Lung (tissue), 12 donors: Measurements from ENCODE around the gene TBC1D22A. TPM values are rescaled to one million over a fixed set of nuclear protein-coding genes. Genes with fewer than 3 reads are reported as not detected.

ENCODE experiments used
- ATAC-seq: fragments of 200-7000 bp; cut with Tn5 transposase; one replicate; pipeline ENCODE4 v1.9.1; 2020; ENCODE audit warnings: moderate number of reproducible peaks; ENCODE audit not compliant: insufficient read depth, low FRiP score
- DNase-seq, 3 donors: peaks; one replicate each; pipeline ENCODE4 v3.0.0-alpha.2; 2013 to 2017
- H3K27ac ChIP-seq, 2 donors: one replicate each; pipeline ENCODE4 v1.5.1; 2013; ENCODE audit warnings: mild to moderate bottlenecking in 2 of 2, moderate library complexity in 2 of 2, control low read depth in 1 of 2, inconsistent platforms in 1 of 2, low read depth in 1 of 2, low read length in 1 of 2
- H3K27me3 ChIP-seq, 3 donors: one replicate each; pipeline ENCODE4 v1.5.1; 2013; ENCODE audit warnings: low read length in 2 of 3; ENCODE audit not compliant: control insufficient read depth in 3 of 3, insufficient read depth in 3 of 3
- H3K36me3 ChIP-seq, 4 donors: one replicate each; pipeline ENCODE4 v1.5.1; 2013; ENCODE audit warnings: low read length in 4 of 4, mild to moderate bottlenecking in 1 of 4, moderate library complexity in 1 of 4; ENCODE audit not compliant: control insufficient read depth in 4 of 4, insufficient read depth in 4 of 4
- H3K4me1 ChIP-seq, 5 donors: one replicate each; pipeline ENCODE4 v1.5.1; 2013; ENCODE audit warnings: low read length in 5 of 5, mild to moderate bottlenecking in 2 of 5, moderate library complexity in 1 of 5; ENCODE audit not compliant: control insufficient read depth in 5 of 5, insufficient read depth in 5 of 5
- H3K4me3 ChIP-seq: one replicate; pipeline ENCODE4 v1.5.1; 2013; ENCODE audit warnings: mild to moderate bottlenecking, control low read depth, moderate library complexity
- H3K9ac ChIP-seq, 2 donors: one replicate each; pipeline ENCODE4 v1.5.1; 2013; ENCODE audit warnings: low read length in 2 of 2, control low read depth in 1 of 2; ENCODE audit not compliant: insufficient read depth in 1 of 2
- H3K9me3 ChIP-seq, 4 donors: one replicate each; pipeline ENCODE4 v1.5.1; 2013; ENCODE audit warnings: low read length in 3 of 4, mild to moderate bottlenecking in 1 of 4, moderate library complexity in 1 of 4; ENCODE audit not compliant: control insufficient read depth in 4 of 4, insufficient read depth in 3 of 4
- CTCF ChIP-seq: IDR thresholded peaks from 2 replicates; pipeline ENCODE4 v1.5.1; 2012; ENCODE audit warnings: mild to moderate bottlenecking; ENCODE audit errors: control extremely low read depth, extremely low read depth
- WGBS, 2 donors: extraction: QIAGEN DNeasy Blood & Tissue Kit; methylation state at CpG; one replicate each; pipeline ENCODE4 v1.1.7; 2013; 5-methylcytosine and 5-hydroxymethylcytosine counted together
- polyA plus RNA-seq, 2 donors: library from polyadenylated mRNA; stranded (reverse); fragments of 200-250 nt; gene quantifications; one replicate each; pipeline ENCODE4 v1.2.1, GENCODE V29; 2013
- total RNA-seq, 2 donors: library from RNA; depleted of rRNA in 1 of 2; stranded (reverse); fragments of >200 nt in 1 of 2; gene quantifications; one replicate each; pipeline ENCODE4 v1.2.1, GENCODE V29; 2014 to 2021
- donor health status: control.
- donor health status: control.
- donor health status: Bipolar disorder and iron deficiency.
- donor health status: healthy.
- donor health status: DM: yes; HTN: yes; CAD: no.

TBC1D22A gene
- total and polyA plus RNA-seq, 4 donors, result 20.2 to 38.4 (median 21.0) TPM

- peaks cover 0 to 8% (median 0%) of the 10 kb centered on the region in 4 donors for H3K36me3 ChIP-seq
- no peak for DNase-seq
- H3K9ac ChIP-seq, result no peak overlapping the region
These were observed 290.7 kb downstream of the TBC1D22A start for GRCh38 chr22:47053013-47053725.

GRCh38 chr22:47053726-47054141 is 291.3 kb downstream of the TBC1D22A start:
- Histone ChIP-seq H3K27me3 (no peaks in the 10 kb centered on the region), H3K4me3 (no peak overlapping the region), H3K4me1 (peaks cover 0 to 17% (median 0%) of the 10 kb centered on the region in 5 donors), H3K9me3 (no peaks in the 10 kb centered on the region), H3K36me3 (peaks cover 0 to 8% (median 0%) of the 10 kb centered on the region in 4 donors), H3K27ac (no peak overlapping the region), H3K9ac (no peak overlapping the region)
- no peak for ATAC-seq
- peak; percentile 30 to 50 (median 35) for DNase-seq
- WGBS, 2 donors, result 81 to 88% methylated on average over 12 of the region's 12 CpGs
- TF ChIP-seq CTCF, result no peak

More at GRCh38 chr22:47053013-47053725, 290.7 kb downstream of the TBC1D22A start:
- TF ChIP-seq CTCF, result no peak
- Histone ChIP-seq H3K4me1 (peaks cover 0 to 17% (median 0%) of the 10 kb centered on the region in 5 donors), H3K27ac (no peak overlapping the region), H3K9me3 (no peaks in the 10 kb centered on the region), H3K27me3 (no peaks in the 10 kb centered on the region), H3K4me3 (no peak overlapping the region)
- WGBS, 2 donors, result 79 to 80% methylated on average over 14 of the region's 14 CpGs
- no peak for ATAC-seq

- H3K36me3 ChIP-seq, result peaks cover 0 to 8% (median 0%) of the 10 kb centered on the region in 4 donors
These were observed 292.0 kb downstream of the TBC1D22A start for GRCh38 chr22:47054231-47055072.

More at GRCh38 chr22:47054231-47055072, 292.0 kb downstream of the TBC1D22A start:
- 94 to 96% methylated on average over 28 of the region's 28 CpGs for WGBS, 2 donors
- peaks cover 0 to 17% (median 0%) of the 10 kb centered on the region in 5 donors for H3K4me1 ChIP-seq
- H3K27ac ChIP-seq, result no peak overlapping the region
- H3K4me3 ChIP-seq, result no peak overlapping the region
- H3K9me3 ChIP-seq, result no peaks in the 10 kb centered on the region
- TF ChIP-seq CTCF, result no peak
- DNase-seq, result no peak
- no peak overlapping the region for H3K9ac ChIP-seq
- H3K27me3 ChIP-seq, result no peaks in the 10 kb centered on the region
- ATAC-seq, result no peak
